ENCODE data around the gene ZBED4.
"Not testable (repeated sequence)": the region's sequence is repeated elsewhere in the genome, so short reads cannot be mapped to it uniquely, and the experiment has no call there.

ZBED4 gene

DNA sequence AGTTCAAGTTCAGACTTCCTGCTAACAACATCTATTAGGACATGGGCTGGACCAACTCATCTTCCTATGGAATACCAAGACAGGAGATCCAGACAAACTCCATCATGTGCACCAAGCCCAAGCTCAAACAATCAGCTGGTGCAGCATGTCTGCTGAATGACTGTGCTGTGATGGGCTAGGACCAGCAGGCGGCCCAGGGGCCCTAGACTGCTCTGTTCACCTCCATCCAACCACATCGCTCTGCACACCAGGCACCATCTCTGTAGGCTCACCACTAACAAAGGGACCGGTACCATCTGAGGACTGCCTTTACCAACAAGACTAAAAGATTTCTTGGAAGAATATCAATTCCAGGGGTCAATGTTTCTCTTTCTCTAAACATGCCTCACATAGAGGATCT is 36.3 kb upstream of the ZBED4 start:
- Histone ChIP-seq H3K9me3 (replicated peaks; ENCODE audit: low read length) (no peaks in the 10 kb centered on the region), H3K9ac (ENCODE audit: low read depth, low read length) (no peak overlapping the region), H3K4me1 (ENCODE audit: control insufficient read depth, insufficient read depth, low read length) (peaks cover 10% of the 10 kb centered on the region), H3K4me3 (ENCODE audit: low read length) (no peak overlapping the region), H3K27me3 (ENCODE audit: control insufficient read depth, insufficient read depth, low read length) (no peaks in the 10 kb centered on the region), H3K4me2 (ENCODE audit: low read length) (no peak overlapping the region), H3K36me3 (ENCODE audit: insufficient read depth, low read length) (peaks cover 63% of the 10 kb centered on the region)

- H3K27me3 ChIP-seq (ENCODE audit: control insufficient read depth, insufficient read depth, low read length), result no peaks in the 10 kb centered on the region
- H3K36me3 ChIP-seq (ENCODE audit: insufficient read depth, low read length), result peaks cover 77% of the 10 kb centered on the region
- peaks cover 17% of the 10 kb centered on the region for H3K4me1 ChIP-seq (ENCODE audit: control insufficient read depth, insufficient read depth, low read length)
- no peaks in the 10 kb centered on the region for H3K9me3 ChIP-seq (replicated peaks; ENCODE audit: low read length)
- peak overlapping the region; percentile 26 for H3K9ac ChIP-seq (ENCODE audit: low read depth, low read length)
- H3K4me3 ChIP-seq (ENCODE audit: low read length), result no peak overlapping the region
- H3K4me2 ChIP-seq (ENCODE audit: low read length), result no peak overlapping the region
Observed at GRCh38 chr22:49820984-49821383, 32.7 kb upstream of the ZBED4 start.

- not testable (repeated sequence) for H3K27me3 ChIP-seq (ENCODE audit: control insufficient read depth, insufficient read depth, low read length); H3K4me3 ChIP-seq (ENCODE audit: low read length); H3K4me2 ChIP-seq (ENCODE audit: low read length); H3K9me3 ChIP-seq (replicated peaks; ENCODE audit: low read length); H3K9ac ChIP-seq (ENCODE audit: low read depth, low read length)
- peaks cover 18% of the 10 kb centered on the region for H3K4me1 ChIP-seq (ENCODE audit: control insufficient read depth, insufficient read depth, low read length)
- peaks cover 72% of the 10 kb centered on the region for H3K36me3 ChIP-seq (ENCODE audit: insufficient read depth, low read length)
Observed at GRCh38 chr22:49821741-49822140, 31.9 kb upstream of the ZBED4 start.

DNA sequence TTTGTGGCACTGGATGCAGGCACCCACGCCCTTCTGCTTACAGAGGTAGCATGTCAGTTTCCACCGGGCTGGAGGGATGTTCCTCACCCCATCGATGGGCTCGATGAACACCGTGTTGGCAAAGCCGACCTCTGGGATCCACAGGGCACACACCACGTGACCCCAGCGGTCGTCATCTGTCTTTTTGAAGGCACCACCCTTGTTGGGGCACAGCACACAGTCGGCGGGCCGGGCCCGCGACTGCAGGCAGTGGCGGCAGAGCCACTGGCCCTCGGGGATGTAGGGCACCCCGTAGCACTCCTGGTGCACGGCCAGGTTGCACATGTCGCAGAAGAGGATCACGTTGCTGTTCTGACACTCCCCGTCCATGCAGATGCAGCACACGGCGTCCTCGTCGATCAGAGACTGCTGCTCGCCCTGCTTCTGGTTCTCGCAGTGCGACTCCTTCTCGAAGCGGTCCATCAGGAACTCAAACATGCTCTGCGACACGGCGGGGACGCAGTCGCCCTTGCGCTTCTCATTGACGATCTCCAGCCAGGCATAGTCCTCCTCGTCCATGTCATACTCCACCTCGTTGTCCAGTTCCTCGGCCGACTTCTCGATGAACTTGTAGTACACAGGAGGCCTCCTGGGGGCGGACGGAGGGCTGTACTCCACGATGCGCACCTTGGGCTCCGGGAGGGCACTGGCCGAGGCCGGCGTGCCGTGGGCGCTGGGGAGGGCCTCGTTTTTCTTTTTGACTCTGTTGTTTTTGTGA is 30.2 kb upstream of the ZBED4 start:
- Histone ChIP-seq H3K27me3 (ENCODE audit: control insufficient read depth, insufficient read depth, low read length) (no peaks in the 10 kb centered on the region), H3K36me3 (ENCODE audit: insufficient read depth, low read length) (peaks cover 55% of the 10 kb centered on the region), H3K9me3 (replicated peaks; ENCODE audit: low read length) (no peaks in the 10 kb centered on the region), H3K9ac (ENCODE audit: low read depth, low read length) (no peak overlapping the region), H3K4me2 (ENCODE audit: low read length) (no peak overlapping the region), H3K4me3 (ENCODE audit: low read length) (no peak overlapping the region), H3K4me1 (ENCODE audit: control insufficient read depth, insufficient read depth, low read length) (peaks cover 18% of the 10 kb centered on the region)

- H3K4me3 ChIP-seq (ENCODE audit: low read length), result no peak overlapping the region
- H3K9me3 ChIP-seq (replicated peaks; ENCODE audit: low read length), result no peaks in the 10 kb centered on the region
- H3K4me2 ChIP-seq (ENCODE audit: low read length), result peak overlapping the region; percentile 95
- peaks cover 50% of the 10 kb centered on the region for H3K36me3 ChIP-seq (ENCODE audit: insufficient read depth, low read length)
- H3K9ac ChIP-seq (ENCODE audit: low read depth, low read length), result no peak overlapping the region
- H3K4me1 ChIP-seq (ENCODE audit: control insufficient read depth, insufficient read depth, low read length), result peaks cover 18% of the 10 kb centered on the region
- no peaks in the 10 kb centered on the region for H3K27me3 ChIP-seq (ENCODE audit: control insufficient read depth, insufficient read depth, low read length)
Observed at GRCh38 chr22:49824185-49824925, 29.3 kb upstream of the ZBED4 start.

- H3K27me3 ChIP-seq (ENCODE audit: control insufficient read depth, insufficient read depth, low read length), result no peaks in the 10 kb centered on the region
- peaks cover 18% of the 10 kb centered on the region for H3K4me1 ChIP-seq (ENCODE audit: control insufficient read depth, insufficient read depth, low read length)
- H3K9ac ChIP-seq (ENCODE audit: low read depth, low read length), result peak overlapping the region; percentile 98
- H3K36me3 ChIP-seq (ENCODE audit: insufficient read depth, low read length), result peaks cover 50% of the 10 kb centered on the region
- no peaks in the 10 kb centered on the region for H3K9me3 ChIP-seq (replicated peaks; ENCODE audit: low read length)
- peak overlapping the region; percentile 95 for H3K4me2 ChIP-seq (ENCODE audit: low read length)
- H3K4me3 ChIP-seq (ENCODE audit: low read length), result peak overlapping the region; percentile 90
Observed at GRCh38 chr22:49824936-49825335, 28.7 kb upstream of the ZBED4 start.

GRCh38 chr22:49825436-49825835 is 28.2 kb upstream of the ZBED4 start:
- H3K4me2 ChIP-seq (ENCODE audit: low read length), result peak overlapping the region; percentile 95
- no peaks in the 10 kb centered on the region for H3K27me3 ChIP-seq (ENCODE audit: control insufficient read depth, insufficient read depth, low read length)
- H3K9me3 ChIP-seq (replicated peaks; ENCODE audit: low read length), result no peaks in the 10 kb centered on the region
- H3K36me3 ChIP-seq (ENCODE audit: insufficient read depth, low read length), result peaks cover 45% of the 10 kb centered on the region
- peak overlapping the region; percentile 98 for H3K9ac ChIP-seq (ENCODE audit: low read depth, low read length)
- H3K4me1 ChIP-seq (ENCODE audit: control insufficient read depth, insufficient read depth, low read length), result peaks cover 18% of the 10 kb centered on the region
- H3K4me3 ChIP-seq (ENCODE audit: low read length), result peak overlapping the region; percentile 90

DNA sequence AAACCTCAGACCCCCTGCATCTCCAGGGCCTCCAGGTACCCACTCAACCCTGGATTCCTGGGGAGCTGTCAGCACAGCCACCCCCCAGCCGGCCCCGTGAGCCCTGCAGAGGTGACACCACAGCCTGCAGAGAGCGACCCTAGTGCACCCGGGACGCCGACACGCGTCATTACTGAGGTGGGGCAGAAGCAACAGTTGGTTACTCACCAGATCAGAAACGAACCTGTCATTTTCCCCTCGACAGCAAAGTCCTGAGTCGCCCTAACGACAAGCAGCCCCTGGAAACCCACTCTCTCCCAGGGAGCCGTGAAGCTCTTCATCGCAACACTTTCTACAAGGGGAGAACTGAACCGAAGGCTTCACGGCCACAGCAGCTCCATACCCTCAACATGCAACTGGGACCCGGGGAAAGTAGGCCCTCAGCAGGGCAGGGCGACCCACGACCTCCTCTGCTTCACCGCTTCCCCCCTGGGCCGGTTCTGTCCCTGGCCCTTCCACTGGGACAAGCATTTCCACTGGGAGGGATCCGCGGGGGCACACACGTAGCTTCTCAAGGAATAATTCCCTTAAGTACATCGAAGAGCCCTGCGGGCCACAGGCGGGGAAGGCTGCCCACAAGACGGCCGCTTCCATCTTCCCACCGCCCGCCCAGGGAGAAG is 27.6 kb upstream of the ZBED4 start:
- no peaks in the 10 kb centered on the region for H3K9me3 ChIP-seq (replicated peaks; ENCODE audit: low read length)
- H3K9ac ChIP-seq (ENCODE audit: low read depth, low read length), result peak overlapping the region; percentile 98
- H3K27me3 ChIP-seq (ENCODE audit: control insufficient read depth, insufficient read depth, low read length), result no peaks in the 10 kb centered on the region
- peaks cover 18% of the 10 kb centered on the region for H3K4me1 ChIP-seq (ENCODE audit: control insufficient read depth, insufficient read depth, low read length)
- H3K4me3 ChIP-seq (ENCODE audit: low read length), result peak overlapping the region; percentile 90
- peak overlapping the region; percentile 95 for H3K4me2 ChIP-seq (ENCODE audit: low read length)
- peaks cover 42% of the 10 kb centered on the region for H3K36me3 ChIP-seq (ENCODE audit: insufficient read depth, low read length)

DNA sequence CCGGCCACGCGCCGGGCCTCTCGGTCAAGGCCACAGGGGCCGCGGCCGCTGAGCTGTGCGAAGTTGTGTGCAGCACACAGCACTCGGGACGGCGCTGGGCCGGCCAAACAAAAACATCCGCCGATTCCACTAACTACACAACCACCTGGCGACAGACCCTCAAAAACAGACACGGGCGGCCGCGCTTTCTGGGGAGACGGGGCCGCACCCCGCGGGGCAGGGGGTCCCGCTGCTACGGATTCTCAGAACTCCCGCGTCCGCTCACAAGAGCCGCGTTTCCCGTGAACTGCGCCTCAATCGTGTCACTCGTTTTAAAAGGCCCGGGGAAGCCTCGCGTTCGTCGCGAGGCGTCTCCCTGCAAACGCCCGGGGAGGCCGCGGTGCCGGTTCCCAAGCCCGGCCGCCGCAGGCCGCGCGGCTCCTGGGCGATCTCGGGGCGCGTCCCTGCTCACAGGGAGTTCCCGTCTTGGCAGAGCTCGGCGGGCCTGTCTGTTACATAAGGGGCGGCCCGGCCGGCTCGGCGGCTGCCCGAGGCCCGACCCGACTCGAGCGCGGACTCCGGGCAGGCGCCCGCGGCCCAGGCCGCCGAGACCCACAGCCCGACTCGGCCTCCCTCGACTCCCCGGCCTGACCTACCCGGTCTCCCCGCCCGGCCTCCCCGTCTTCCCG is 26.9 kb upstream of the ZBED4 start:
- H3K4me1 ChIP-seq (ENCODE audit: control insufficient read depth, insufficient read depth, low read length), result peaks cover 18% of the 10 kb centered on the region
- peak overlapping the region; percentile 90 for H3K4me3 ChIP-seq (ENCODE audit: low read length)
- H3K9me3 ChIP-seq (replicated peaks; ENCODE audit: low read length), result peaks cover 3% of the 10 kb centered on the region
- H3K9ac ChIP-seq (ENCODE audit: low read depth, low read length), result peak overlapping the region; percentile 98
- H3K36me3 ChIP-seq (ENCODE audit: insufficient read depth, low read length), result peaks cover 35% of the 10 kb centered on the region
- peaks cover 2% of the 10 kb centered on the region for H3K27me3 ChIP-seq (ENCODE audit: control insufficient read depth, insufficient read depth, low read length)
- H3K4me2 ChIP-seq (ENCODE audit: low read length), result peak overlapping the region; percentile 95

GRCh38 chr22:49827271-49827852 is 26.3 kb upstream of the ZBED4 start:
- H3K27me3 ChIP-seq (ENCODE audit: control insufficient read depth, insufficient read depth, low read length), result peaks cover 4% of the 10 kb centered on the region
- peak overlapping the region; percentile 95 for H3K4me2 ChIP-seq (ENCODE audit: low read length)
- H3K36me3 ChIP-seq (ENCODE audit: insufficient read depth, low read length), result peaks cover 30% of the 10 kb centered on the region
- H3K4me3 ChIP-seq (ENCODE audit: low read length), result peak overlapping the region; percentile 90
- peaks cover 18% of the 10 kb centered on the region for H3K4me1 ChIP-seq (ENCODE audit: control insufficient read depth, insufficient read depth, low read length)
- H3K9me3 ChIP-seq (replicated peaks; ENCODE audit: low read length), result peaks cover 3% of the 10 kb centered on the region
- H3K9ac ChIP-seq (ENCODE audit: low read depth, low read length), result peak overlapping the region; percentile 98
